GM21576 (cell line): ENCODE measurements around the gene CHN2.
A peak's percentile ranks its signal among the peaks of the same experiment; 100 is the strongest.

ENCODE experiments used
- ATAC-seq: cut with Tn5 transposase; IDR thresholded peaks from one replicate; pipeline ENCODE4 v1.9.1; 2021; ENCODE audit warnings: mild to moderate bottlenecking, moderate library complexity; ENCODE audit not compliant: unreplicated experiment

CHN2 gene

DNA sequence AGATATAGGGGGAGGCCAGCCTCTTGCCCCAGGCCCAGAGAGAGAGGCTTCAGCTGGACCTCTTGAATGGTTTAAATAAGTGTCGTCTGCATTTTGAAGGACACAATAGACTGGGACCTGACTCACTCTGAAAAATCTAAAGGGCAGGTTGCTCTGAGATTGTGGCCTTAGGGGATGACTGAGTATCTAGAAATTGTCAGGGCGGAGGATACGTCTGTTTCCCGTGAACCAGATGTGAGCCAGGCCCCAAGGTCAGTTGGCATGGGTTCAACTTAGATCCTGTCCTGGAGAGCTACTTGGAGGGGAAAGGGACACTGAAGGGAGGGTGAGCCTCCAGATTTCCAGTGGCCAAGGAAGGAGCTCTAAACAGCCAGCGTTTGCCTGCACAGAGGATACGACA is 110.2 kb downstream of the CHN2 start:
- no peak for ATAC-seq

DNA sequence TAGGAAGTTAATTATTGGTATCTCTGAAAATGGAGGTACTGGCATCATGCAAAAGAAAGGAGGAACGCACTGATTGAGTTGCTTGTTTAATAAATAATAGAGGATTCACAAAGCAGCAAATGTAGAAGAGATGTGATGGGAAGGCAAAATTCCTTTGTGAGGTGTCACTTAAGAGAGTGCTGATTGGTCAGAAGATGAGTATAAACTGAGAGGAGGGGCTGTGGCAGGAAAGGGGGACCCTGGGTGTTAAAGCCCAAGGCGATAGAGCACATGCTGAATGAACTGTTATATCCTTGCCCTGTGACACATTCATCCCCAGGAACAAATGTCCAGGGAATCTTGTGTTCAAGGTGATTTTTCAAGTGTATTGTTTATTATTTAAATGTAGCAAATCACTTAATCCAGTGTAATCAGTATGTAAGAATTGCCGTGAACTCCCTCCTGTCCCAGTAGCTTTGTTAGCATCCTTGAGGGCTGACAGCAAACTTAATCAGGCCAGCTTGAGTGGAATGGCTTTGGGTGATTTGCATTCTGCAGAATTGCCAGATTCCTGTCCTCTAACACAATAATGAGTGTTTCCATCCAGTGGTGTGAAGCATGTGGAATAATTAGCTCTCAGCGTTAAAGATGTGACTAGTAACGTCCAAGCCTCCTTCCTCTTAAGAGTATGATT is 111.9 kb downstream of the CHN2 start:
- no peak for ATAC-seq

DNA sequence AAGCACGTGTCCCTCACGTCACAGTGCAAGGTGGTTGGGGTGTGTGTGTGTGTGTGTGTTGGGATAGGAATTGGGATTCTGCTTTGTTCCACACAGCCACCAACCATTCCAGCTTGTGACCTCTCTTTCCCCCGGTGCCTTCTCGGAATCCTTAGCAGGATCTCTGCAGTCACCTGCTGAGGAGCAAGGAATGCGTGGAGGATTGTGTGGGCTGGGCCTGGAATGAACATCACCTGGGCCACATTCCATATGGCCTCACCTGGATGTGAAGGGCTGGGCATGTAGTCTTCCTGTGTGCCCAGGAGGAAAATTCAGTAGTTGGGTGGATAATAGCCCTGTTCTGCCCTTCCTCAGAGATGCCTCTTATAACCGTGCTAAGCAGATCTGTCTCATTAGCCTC is 113.8 kb downstream of the CHN2 start:
- ATAC-seq, result no peak

DNA sequence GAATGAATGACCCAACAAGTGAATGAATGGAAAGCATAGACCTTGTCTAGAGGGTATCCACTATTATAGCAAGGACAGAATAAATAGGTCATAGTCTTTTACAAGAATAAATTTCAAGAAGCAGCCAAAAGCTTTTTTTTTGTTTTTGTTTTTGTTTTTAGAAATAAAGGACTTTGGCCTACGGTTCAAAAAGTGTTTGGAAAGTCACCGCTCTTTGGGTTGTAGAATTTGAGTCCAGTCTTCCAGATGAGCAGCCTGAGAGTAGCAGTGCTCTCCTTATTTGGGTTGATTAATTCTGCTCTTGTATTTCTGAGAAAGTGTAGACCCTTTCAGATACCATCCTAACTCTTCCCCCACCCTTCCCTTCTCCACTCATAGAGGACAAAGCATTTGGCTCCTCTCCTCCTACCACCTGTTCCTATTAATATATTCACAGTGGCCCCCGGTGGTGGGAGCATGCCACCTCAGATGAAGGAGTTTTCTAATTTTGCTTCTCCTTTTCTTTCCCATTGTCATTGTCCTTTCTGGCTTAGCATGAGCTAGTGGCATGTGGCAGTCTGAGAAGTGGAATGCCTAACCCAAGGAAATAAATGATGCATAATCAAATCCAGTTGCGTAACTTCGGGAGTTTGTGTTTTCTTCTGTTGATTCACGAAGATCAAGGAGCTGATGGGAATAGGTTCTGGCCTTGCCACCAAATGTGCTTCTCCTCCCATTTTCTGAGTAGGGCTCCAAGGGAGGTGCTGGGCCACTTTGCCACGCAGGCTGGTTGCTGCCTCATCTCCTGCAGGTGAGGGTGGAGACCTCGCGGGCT is 114.7 kb downstream of the CHN2 start:
- no peak for ATAC-seq

DNA sequence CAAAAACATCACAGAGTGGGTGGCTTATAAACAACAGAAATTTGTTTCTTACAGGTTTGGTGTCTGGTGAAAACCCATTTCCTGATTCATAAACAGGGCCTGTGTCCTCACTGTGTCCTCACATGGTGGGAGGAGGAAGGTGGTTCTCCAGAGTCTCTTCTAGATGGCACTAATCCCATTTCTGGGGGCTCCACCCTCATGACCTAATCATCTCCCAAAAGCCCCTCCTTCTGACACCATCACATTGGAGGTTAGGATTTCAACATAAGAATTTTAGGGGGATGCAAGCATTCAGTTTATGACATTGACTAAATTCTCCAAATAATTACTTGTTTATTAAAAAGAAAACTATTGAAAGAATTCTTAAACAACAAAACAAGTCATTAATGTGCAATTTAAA is 116.0 kb downstream of the CHN2 start:
- no peak for ATAC-seq

- no peak for ATAC-seq
These were observed 116.7 kb downstream of the CHN2 start for GRCh38 chr7:29311314-29311713.

GRCh38 chr7:29314148-29314547 is 119.6 kb downstream of the CHN2 start:
- ATAC-seq, result no peak

DNA sequence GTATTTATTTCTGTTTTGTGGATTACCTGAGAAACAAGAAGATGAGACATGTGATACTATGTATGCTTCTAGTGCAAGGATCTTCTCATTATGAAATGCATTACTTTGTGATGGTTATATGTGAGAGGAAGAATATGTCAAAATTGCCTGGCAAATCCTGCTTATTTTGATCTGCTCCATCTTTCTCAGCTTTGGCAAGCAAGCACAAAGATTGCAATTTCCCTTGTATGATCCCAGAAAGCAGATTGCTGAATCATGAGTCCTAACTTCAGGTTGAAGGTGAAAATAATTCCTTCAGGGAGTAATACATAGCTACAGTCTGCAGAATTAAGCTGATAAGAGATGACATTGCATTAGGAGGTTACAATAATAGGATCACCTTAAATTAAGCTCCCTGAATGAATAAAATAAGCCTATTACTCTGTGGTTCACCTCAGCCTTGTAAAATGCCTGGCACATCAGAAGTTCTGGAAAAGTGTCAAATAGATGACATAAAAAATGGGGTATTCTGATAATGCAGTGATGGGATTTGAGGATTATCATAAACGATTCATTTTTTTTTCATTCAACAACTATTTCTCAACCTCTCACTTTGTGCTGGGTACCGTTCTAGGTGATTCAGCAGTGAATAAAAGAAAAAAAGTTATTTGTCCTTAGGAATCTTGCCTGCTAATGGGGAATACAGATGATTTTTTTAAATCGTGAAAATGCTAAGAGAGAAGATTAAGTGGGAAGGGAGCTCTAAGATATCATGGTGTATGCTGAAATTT is 120.7 kb downstream of the CHN2 start:
- no peak for ATAC-seq

- ATAC-seq, result no peak
These were observed 121.3 kb downstream of the CHN2 start for GRCh38 chr7:29315892-29316270.

DNA sequence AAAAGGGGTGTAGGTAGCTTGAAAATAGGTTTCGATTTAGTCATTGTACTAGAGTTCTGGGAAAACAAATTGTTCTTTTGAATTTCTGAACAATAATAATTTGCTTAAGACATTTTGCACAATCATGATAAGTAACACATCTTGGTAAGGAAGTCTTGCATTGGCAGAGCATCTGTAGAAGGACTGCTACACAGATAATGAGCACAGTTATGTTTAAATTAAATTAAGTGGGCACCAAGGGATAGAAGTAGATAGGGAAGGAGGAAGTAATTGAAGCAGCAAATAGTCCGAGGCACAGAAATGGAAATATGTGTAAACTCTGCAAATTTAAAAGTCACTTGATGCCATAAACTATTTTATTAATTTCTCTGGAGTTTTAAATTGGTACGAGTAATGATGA is 122.4 kb downstream of the CHN2 start:
- ATAC-seq, result no peak

GRCh38 chr7:29318853-29319718 is 124.5 kb downstream of the CHN2 start:
- ATAC-seq, result no peak

GRCh38 chr7:29319719-29320521 is 125.3 kb downstream of the CHN2 start:
- peak; percentile 70 for ATAC-seq

DNA sequence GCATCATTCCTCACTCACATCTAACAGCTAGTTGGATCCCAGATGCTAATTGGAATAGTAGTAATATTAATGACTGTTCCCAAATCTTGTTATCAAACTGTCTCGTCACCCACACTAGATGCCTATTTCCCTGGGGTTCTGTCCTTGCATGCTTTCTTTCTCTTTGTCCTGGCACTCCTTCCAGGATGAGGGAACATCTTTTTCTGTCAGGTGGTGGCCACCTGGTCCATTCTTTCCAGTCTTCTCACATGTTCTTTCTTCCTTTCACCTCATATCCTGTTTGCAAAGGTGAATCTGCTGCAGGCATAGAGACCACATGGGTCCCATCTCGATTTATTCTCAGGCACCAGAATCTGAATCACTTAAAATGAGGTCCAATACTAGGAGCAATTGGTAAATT is 126.0 kb downstream of the CHN2 start:
- ATAC-seq, result no peak

DNA sequence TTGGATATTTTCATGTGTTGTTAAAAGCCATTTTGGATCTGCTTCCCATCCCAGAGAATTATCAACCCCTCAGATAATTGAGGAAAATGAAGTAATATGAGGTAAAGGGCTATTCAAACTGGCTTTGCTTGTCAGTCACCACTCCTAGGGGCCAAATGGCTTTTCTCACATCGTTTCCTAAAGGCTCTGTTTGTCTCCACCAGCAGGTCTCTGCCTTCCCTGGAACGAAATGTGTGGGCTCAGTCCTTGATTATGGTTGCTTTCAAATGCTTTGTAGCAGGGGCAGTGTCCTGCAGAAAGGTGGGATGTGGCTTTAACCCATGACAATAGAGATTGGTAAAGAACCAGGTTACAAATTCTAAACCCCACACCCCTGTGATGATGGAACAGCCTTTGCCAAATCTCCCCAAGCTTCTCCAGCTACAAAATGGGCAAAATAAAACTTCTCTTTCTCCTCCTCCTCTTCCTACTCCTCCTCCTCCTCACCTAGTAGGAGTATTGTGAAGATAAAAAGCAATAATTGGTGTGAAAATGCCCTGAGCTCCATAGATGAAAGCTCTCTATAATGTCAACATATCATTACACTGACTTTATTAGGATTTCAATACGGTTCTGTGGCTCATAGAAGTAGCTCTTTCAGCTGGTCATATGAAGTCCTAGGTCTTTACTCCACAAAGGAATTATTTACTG is 127.6 kb downstream of the CHN2 start:
- ATAC-seq, result no peak

DNA sequence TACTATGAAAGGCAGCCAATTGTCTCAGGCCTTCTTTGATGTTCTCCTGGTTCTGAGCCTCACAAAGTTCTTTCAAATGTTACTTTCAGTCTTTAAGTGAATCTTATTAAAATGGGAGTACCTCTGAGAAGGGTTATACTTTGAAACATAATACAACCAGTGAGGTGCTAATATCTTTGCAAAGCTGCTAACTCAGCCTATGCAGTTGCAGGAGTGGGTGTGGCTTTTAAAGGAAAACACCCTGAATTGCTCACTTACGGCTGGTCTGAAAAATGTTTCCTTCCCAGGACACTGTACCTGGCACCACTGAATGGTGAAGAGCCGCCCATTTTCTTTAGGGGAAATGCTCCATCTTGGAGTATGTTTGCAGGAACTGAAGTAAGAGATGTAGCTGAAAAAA is 130.9 kb downstream of the CHN2 start:
- no peak for ATAC-seq

DNA sequence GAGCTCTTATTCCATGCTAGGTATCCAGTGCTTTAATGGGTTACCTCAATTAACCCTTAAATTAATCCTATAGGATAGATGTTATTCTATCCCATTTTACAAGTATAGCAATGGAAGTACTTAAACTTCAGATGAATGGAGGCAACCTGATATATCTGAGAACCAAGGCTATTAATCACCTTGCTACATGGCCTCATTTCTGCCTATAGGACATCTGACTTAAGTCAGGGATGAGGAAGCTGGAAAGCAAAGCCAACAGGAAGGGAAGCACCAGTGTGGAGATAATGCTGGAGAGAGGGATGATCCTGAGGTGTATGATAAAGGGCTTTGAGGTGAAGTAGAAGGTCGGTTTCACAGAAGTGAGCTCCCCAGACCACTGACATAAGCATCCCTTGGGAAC is 132.3 kb downstream of the CHN2 start:
- ATAC-seq, result no peak

GRCh38 chr7:29327455-29327854 is 132.9 kb downstream of the CHN2 start:
- ATAC-seq, result no peak

GRCh38 chr7:29328045-29328444 is 133.5 kb downstream of the CHN2 start:
- no peak for ATAC-seq

- ATAC-seq, result no peak
These were observed 134.2 kb downstream of the CHN2 start for GRCh38 chr7:29328811-29329210.

- no peak for ATAC-seq
These were observed 135.1 kb downstream of the CHN2 start for GRCh38 chr7:29329686-29330085.
